Neutrophil (primary cell): ENCODE results near the gene UBE3D.

Experiments
- H3K27ac ChIP-seq: fragments of 200-600 bp; sonication (generic); 2 replicates; pipeline ENCODE4 v1.5.1; 2016; ENCODE audit warnings: mild to moderate bottlenecking, moderate library complexity
- H3K27me3 ChIP-seq: fragments of 200-600 bp; sonication (generic); 2 replicates; pipeline ENCODE4 v1.6.0; 2016; ENCODE audit warnings: mild to moderate bottlenecking
- H3K36me3 ChIP-seq: fragments of 200-600 bp; sonication (generic); 2 replicates; pipeline ENCODE4 v1.5.1; 2017
- H3K4me1 ChIP-seq, 2 experiments: fragments of 200-600 bp in 1 of 2; sonication (generic) in 1 of 2; 1 replicate in 1 of 2; 2 replicates in 1 of 2; pipeline versions ENCODE4 v1.5.1 to v1.6.1; 2013 to 2016; ENCODE audit warnings: low read depth in 1 of 2, low read length in 1 of 2, mild to moderate bottlenecking in 1 of 2, moderate library complexity in 1 of 2; ENCODE audit not compliant: control insufficient read depth in 1 of 2, insufficient read depth in 1 of 2
- H3K4me3 ChIP-seq, 2 experiments: fragments of 200-600 bp in 1 of 2; sonication (generic) in 1 of 2; 1 replicate in 1 of 2; 2 replicates in 1 of 2; pipeline ENCODE4 v1.5.1; 2013 to 2016; ENCODE audit warnings: low read depth in 1 of 2, low read length in 1 of 2, mild to moderate bottlenecking in 1 of 2, moderate library complexity in 1 of 2
- H3K9me3 ChIP-seq: fragments of 200-600 bp; sonication (generic); 2 replicates; pipeline ENCODE4 v1.5.1; 2016
- CTCF ChIP-seq: fragments of 200-600 bp; sonication (generic); IDR thresholded peaks from 2 replicates; pipeline ENCODE4 v1.5.1; 2016; ENCODE audit warnings: antibody characterized with exemption

Gene UBE3D

GRCh38 chr6:83068616-83069015, 3.0 kb upstream of the UBE3D start:
- Histone ChIP-seq H3K9me3 (no peaks in the 10 kb centered on the region), H3K27ac (peak overlapping the region; percentile 90), H3K36me3 (no peaks in the 10 kb centered on the region), H3K4me1 (peaks cover 24 to 29% of the 10 kb centered on the region in 2 experiments), H3K4me3 (peak overlapping the region; percentile 84 to 85), H3K27me3 (peaks cover 10% of the 10 kb centered on the region)
- no peak for TF ChIP-seq CTCF

- Histone ChIP-seq H3K36me3 (no peaks in the 10 kb centered on the region), H3K4me1 (peaks cover 24 to 29% of the 10 kb centered on the region in 2 experiments), H3K27me3 (peaks cover 10% of the 10 kb centered on the region), H3K9me3 (no peaks in the 10 kb centered on the region), H3K27ac (peak within 1 kb of the TSS; percentile 90), H3K4me3 (peak within 1 kb of the TSS; percentile 84 to 85)
- peak; percentile 95 for TF ChIP-seq CTCF
Observed at GRCh38 chr6:83067448-83068439, 2.1 kb upstream of the UBE3D start, which contains the start of gene DOP1A. DOP1A (plus strand) TSS chr6:83067671; CDS start chr6:83096978, 29,307 bp downstream.

- TF ChIP-seq CTCF: no peak
- H3K27ac ChIP-seq: no peak overlapping the region
- no peaks in the 10 kb centered on the region for H3K9me3 ChIP-seq
- no peak overlapping the region for H3K4me3 ChIP-seq
- H3K27me3 ChIP-seq: peaks cover 10% of the 10 kb centered on the region
- peaks cover 16 to 18% of the 10 kb centered on the region in 2 experiments for H3K4me1 ChIP-seq
- no peaks in the 10 kb centered on the region for H3K36me3 ChIP-seq
Observed at GRCh38 chr6:83062225-83062624, 3.4 kb downstream of the UBE3D start.

DNA sequence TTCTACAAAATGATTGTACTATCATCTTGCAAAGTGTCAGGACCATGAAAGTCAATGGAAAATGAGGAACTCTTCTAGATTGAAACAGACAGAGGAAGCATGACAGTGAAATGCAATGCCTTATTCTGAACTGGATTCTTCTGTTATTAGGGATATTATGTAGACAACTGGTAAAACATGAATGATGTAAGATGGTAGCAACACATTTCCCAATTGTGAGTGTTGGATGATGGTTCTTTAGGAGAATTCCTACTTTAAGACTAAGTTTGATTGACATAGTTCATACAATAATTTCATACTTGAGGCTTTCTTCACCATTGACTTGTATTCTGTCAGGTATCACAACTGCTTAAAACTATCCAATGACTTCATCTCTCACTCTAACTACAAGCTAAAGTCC, 4.5 kb downstream of the UBE3D start:
- Histone ChIP-seq H3K4me3 (no peak overlapping the region), H3K27me3 (peaks cover 10% of the 10 kb centered on the region), H3K27ac (no peak overlapping the region), H3K9me3 (no peaks in the 10 kb centered on the region), H3K36me3 (no peaks in the 10 kb centered on the region), H3K4me1 (peaks cover 15 to 17% of the 10 kb centered on the region in 2 experiments)
- TF ChIP-seq CTCF: no peak

DNA sequence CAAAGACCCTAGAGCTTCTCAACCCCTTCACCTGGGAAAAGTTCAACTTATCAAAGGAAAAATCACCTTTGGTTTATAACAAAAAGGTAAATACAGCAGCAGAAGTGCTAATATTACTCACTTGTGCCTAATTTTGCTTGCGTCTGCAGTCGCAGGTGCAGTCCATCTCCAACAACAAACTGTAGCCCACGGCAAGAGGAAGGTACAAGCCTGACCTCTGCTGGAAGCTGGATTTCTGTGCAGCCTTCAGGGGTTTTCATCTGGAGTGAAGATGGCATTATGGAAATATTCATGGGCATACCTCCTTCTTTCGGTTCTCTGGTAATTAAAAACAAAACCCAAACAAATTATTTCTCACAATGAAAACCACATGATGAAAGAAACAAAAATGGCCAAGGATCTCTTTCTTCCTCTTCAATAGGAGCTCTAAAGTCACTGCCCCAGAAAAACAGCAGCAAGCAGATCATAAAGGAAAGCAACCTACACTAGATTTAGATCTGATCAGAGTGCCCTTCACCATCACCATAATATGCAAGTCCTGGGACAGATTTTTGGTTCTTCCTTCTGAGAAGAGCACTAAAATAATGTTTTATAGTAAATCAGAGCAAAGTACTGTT, 7.8 kb downstream of the UBE3D start:
- no peaks in the 10 kb centered on the region for H3K9me3 ChIP-seq
- H3K4me3 ChIP-seq: no peak overlapping the region
- H3K36me3 ChIP-seq: no peaks in the 10 kb centered on the region
- no peaks in the 10 kb centered on the region for H3K27me3 ChIP-seq
- no peaks in the 10 kb centered on the region for H3K4me1 ChIP-seq
- TF ChIP-seq CTCF: no peak
- H3K27ac ChIP-seq: no peak overlapping the region
